Posterior vena cava (tissue), 2 donors: ENCODE data around the gene NBDY. TPM values are rescaled to one million over a fixed set of nuclear protein-coding genes. Genes with fewer than 3 reads are reported as not detected.
"Not testable (repeated sequence)": the region's sequence is repeated elsewhere in the genome, so short reads cannot be mapped to it uniquely, and the experiment has no call there.

Experiments
- DNase-seq: peaks from one replicate; pipeline ENCODE4 v3.0.0-alpha.2; 2020; ENCODE audit warnings: low spot score
- intact Hi-C, 2 donors: fragments of 100-400 bp; cut with DNase I; formaldehyde crosslinking; loops; one replicate each; pipeline versions ENCODE4 v1.14.1 to v1.14.2; 2022 to 2023
- total RNA-seq, 2 donors: library from RNA; stranded (reverse); fragmentation: NEBNext Ultra II Directional; extraction: Animal tissue kit (Norgen Biotek cat#: 25700); gene quantifications; one replicate each; pipeline ENCODE4 v1.2.1, GENCODE V29; 2021
- donor health status: DM: yes; HTN: yes; CAD: no.
- donor health status: DM: yes; HTN: yes; CAD: no.

The NBDY gene
- total RNA-seq, 2 donors from 2014 or later, result 30.4 to 37.8 TPM

- peak; percentile 88 for DNase-seq
- intact Hi-C loops, result no loop called here
These were observed 34.6 kb downstream of the NBDY start for GRCh38 chrX:56763556-56764152.

DNA sequence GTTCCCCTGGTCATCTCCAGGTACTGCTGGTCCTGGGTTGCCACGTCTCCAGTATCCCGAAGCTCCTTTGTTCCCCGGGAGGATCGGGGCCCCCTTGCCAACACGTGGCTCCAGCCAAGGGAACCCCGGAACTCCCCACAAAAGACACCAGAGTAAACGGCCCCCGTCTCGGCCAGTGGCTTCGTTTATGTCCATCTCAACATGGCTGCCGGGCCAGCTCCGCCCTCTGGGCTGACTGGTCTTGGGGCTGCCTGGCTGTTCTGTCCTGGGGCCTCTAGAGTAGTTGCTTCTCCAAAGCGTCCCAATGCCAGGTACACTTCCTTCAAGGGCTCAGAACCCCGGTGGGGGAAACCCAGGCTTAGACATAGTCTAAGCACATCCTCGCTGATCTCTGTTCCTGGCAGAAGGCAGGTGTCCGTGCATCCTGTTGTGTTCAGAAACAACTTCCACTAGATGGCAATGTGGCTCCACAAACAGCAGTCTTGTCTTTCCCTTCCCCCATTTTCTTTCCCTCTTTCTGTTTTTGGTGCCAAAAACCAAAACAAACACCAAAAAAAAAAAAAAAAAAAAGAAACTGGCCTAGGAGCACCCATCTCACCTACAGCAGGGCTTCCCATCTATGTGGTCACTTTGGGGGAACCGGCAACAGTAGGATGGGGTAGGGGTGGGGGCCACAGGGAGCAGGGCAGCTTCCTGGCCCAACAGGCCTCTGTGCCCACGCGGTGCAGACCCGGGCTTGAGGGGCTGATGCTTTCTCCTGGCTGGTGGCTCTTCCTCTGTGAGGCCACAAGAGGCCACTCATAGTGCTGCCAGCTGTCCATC is 35.3 kb downstream of the NBDY start:
- intact Hi-C loops, result no loop called here
- peak; percentile 90 for DNase-seq

DNA sequence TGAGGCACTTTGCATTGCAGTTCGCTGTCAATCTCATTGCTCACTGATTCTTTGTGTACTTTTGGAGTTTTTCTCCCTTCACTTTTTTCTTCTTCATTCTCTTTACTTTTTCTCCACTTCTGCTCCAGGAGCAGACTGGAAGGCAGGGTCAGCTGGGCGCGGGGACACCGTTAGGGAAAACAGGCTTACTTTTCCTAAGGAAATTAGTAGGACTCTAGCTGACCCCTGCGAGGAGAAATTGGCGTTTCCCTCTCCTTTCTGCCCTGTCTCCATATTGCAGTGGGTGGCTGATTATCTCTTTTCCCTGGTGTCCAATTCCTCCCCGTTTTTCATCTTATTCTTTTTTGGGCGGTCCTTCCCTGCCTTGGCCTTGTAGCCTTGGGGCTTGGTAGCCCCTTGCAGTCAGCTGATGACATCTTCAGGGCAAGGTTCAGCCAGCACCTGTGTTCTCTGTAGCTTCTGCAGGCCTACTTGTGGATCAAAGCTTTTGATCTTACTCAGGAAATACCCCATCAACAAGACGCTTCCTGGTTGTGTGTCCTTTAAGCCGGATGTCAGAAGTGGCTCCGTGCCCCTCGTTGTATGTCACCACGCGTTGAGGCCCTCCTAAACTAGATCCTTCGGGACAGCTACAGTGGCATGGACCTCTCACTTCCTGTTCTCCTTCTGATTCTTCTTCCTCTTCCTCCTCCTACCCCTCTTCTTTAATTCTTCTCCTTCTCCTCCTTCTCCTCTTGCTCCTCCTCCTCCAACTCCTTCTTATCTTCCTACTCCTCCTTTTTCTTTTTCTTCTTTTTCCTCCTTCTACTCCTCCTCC is 36.1 kb downstream of the NBDY start:
- intact Hi-C loops, result no loop called here

DNA sequence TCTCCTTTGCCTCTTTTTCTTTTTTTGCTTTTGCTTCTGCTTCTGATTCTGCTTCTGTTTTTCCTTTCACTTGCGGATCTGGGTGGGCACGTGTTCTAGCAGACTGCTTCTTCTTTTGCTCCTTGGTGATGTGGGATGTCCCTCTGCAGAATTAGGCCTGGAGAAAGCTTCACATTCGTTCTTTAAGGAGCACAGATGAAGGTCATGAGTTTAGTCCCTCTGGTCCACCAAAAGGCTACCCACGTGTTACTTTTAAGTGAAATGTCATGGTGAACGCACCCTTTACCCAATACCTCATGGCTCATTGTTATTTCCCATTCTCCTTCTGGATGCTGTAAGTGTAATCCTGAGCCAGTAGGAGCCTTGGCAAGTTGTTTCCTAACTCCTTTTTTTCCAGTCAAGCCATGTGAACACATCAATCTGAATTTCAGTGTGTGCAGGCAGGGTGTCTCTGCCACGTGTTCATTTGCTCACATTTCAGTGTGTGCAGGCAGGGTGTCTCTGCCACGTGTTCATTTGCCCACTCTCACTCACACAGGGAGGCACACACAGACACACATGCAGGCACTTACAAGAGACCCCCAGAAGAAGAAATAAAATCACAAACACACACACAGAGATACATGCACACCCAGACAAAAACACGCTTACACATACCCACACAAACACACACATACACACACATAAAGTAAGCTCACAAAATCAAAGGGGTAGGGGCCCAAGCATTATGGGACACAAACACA is 36.9 kb downstream of the NBDY start:
- no peak for DNase-seq
- intact Hi-C loops, result no loop called here

More for the DNA sequence above, 36.1 kb downstream of the NBDY start:
- no peak for DNase-seq

DNA sequence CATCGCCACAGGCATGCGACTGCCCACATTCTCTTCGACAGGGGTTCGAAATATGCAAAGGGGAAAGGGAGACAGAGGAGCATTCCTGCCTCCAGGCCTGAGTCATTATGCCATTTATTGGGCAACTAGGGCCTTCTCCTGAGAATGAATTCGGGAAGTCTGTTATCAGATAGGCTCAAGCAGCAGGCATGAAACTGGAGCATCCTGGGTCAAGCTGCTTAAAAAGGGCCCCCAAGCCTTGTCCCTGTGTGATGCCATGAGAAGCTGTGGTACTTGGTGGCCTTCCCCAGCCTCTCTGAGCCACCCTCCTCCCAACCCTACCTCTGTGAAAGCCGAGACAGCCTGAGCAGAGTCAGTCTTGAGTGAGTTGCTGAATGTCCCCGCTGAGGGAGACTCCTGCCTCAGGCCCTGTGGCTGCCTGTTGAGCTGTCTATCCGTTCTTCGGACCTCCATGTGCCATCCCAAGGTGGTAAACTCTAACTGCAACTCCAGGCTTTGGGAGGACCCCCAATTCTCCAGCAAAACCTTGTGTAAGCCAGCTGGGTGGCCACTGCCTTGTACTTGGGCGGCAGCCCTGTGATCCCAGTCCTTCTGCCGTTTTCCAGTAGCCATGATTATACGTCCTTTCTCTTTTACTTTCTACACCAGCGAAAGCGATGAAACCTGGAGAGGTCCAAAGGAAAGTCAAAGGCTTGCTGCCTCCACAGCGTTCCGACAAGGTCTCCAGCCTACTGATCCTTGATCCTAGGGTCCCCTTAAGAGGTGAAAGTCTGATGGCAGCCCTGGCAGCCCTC is 37.7 kb downstream of the NBDY start:
- peak; percentile 70 for DNase-seq
- intact Hi-C loops, result no loop called here

DNA sequence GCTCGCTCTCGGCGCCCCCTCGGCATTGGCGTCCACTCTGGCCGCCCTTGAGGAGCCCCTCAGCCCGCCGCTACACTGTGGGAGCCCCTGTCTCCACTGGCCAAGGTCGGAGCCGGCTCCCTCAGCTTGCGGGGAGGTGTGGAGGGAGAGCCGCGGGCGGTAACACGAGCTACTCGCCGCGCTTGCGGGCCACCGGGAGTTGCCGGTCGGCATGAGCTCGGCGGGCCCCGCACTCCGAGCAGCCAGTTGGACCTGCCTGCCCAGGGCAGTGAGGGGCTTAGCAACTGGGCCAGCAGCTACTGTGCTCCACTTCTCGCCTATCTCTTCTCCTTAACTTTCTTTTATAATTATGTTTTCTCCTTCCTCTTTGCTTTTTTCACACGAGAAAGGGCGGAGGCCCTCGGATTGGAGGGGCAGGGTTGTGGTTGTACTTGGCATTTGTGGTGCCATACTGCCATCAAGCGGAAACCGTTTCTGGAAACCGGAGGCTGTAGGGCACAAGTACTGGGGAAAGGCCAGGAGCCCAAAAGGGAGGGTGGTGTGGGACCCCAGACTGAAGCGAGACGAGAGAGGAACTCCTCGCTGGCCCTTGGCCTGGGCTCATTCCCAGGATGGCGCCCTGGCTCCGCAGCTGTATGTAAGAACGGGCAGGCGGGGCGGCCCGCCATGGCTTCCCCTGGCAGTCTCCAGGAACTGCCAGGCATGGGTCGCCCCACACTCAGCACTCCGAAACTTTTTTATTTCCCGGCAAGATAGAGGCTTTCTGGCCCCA is 38.5 kb downstream of the NBDY start:
- peak; percentile 81 for DNase-seq
- intact Hi-C loops, result not testable (repeated sequence)

- intact Hi-C loops, result not testable (repeated sequence)
These were observed 39.1 kb downstream of the NBDY start for GRCh38 chrX:56768120-56768660.

DNA sequence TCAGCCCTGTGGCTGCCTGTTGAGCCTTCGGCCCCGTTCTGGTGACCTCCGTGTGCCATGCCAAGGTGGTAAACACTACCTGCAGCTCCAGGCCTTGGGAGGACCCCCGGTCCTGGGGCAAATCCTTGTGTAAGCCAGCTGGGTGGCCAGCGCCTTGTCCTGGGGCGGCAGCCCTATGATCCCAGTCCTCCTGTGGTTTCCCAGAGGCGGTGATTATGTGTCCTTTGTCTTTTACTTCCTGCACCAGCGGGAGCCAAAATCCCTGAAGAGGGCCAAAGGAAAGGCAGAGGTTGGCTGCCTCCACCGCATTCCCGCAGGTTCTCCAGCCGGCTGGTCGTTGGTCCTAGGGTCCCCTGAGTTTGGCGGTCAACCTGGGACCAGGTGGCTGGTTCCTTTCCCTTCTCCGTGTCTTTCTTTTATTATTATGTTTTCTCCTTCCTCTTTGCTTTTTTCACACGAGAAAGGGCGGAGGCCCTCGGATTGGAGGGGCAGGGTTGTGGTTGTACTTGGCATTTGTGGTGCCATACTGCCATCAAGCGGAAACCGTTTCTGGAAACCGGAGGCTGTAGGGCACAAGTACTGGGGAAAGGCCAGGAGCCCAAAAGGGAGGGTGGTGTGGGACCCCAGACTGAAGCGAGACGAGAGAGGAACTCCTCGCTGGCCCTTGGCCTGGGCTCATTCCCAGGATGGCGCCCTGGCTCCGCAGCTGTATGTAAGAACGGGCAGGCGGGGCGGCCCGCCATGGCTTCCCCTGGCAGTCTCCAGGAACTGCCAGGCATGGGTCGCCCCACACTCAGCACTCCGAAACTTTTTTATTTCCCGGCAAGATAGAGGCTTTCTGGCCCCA is 43.9 kb downstream of the NBDY start:
- intact Hi-C loops, DNase-seq: not testable (repeated sequence)

More at GRCh38 chrX:56768120-56768660, 39.1 kb downstream of the NBDY start:
- DNase-seq, result not testable (repeated sequence)

DNA sequence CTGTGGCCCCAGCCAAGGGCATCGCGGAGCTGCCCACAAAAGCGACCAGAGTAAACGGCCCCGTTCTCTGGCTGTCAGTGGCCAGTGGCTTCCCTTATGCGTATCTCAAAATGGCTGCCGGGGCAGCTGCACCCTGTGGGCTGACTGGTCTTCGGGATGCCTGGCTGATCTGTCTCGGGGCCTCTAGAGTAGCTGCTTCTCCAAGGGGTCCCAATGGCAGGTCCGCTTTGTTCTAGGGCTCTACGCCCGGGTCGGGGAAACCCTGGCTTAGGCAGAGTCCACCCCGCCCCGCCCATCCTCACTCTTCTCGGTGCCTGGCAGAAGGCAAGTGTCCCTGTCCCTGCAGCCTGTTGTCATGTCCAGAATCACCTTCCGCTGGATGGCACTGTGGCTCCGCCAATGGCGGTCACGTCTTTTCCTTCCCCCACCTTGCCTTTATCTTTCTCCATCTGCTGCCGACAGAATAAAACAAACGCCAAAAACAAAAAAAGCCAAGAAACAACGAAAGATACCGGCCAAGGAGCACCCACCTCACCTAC is 44.5 kb downstream of the NBDY start:
- intact Hi-C loops, DNase-seq: not testable (repeated sequence)

DNA sequence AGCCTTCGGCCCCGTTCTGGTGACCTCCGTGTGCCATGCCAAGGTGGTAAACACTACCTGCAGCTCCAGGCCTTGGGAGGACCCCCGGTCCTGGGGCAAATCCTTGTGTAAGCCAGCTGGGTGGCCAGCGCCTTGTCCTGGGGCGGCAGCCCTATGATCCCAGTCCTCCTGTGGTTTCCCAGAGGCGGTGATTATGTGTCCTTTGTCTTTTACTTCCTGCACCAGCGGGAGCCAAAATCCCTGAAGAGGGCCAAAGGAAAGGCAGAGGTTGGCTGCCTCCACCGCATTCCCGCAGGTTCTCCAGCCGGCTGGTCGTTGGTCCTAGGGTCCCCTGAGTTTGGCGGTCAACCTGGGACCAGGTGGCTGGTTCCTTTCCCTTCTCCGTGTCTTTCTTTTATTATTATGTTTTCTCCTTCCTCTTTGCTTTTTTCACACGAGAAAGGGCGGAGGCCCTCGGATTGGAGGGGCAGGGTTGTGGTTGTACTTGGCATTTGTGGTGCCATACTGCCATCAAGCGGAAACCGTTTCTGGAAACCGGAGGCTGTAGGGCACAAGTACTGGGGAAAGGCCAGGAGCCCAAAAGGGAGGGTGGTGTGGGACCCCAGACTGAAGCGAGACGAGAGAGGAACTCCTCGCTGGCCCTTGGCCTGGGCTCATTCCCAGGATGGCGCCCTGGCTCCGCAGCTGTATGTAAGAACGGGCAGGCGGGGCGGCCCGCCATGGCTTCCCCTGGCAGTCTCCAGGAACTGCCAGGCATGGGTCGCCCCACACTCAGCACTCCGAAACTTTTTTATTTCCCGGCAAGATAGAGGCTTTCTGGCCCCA is 49.3 kb downstream of the NBDY start:
- intact Hi-C loops, DNase-seq: not testable (repeated sequence)

- intact Hi-C loops, DNase-seq: not testable (repeated sequence)
These were observed 50.0 kb downstream of the NBDY start for GRCh38 chrX:56778924-56779468.

DNA sequence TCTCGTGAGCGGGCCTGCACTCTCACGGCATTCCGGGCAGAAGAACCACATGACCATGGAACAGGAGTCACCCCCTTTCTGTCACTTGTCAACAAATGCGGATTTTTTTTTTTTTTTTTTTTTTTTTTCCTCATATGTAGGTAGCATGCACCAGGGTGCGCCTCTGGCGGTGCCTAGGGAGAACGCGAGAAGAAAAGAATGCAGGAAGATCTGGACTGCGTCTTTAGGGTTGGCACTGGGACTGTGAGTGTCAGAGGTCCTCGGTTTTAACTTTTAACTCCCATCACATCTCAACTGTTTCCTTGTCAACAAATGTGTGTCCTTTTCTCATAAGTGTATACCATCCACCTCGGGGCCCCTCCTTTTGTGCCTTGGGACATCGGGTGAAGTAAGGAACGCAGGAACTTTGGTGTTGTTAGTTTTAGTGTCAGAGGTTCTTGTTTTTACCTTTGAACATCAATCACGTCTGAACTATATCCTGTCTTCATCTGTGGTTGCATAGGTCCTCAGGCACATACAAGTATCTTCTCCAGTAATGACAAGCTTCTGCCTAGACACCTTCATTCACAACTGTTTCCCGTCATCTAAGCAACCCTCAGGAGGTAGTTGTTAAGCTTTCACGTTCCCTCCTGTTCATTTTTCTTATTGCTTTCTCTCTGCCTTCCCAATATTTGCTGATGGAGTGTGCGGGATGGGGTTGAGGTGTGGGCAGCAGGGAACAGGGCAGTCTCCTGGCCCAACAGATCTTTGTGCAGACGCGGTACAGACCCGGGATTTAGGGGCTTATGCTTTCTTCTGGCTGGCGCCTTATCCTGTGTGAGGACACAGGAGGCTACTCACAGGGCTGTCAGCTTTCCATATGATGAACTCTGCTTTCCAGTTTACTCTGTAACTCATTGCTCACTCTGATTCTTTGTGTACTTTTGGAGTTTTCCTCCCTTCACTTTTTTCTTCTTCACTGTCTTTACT is 51.9 kb downstream of the NBDY start:
- DNase-seq, intact Hi-C loops: not testable (repeated sequence)

- DNase-seq, result no peak
- intact Hi-C loops, result no loop called here
These were observed 53.3 kb downstream of the NBDY start for GRCh38 chrX:56782352-56782751.
